HL-60/S4 (cell line): Measurements from ENCODE around the gene ROCK1.
"Not testable (repeated sequence)": the region's sequence is repeated elsewhere in the genome, so short reads cannot be mapped to it uniquely, and the experiment has no call there.

ENCODE experiments used
- in situ Hi-C: fragments of 300-500 bp; cut with MboI; formaldehyde crosslinking; loops from 2 replicates; pipeline ENCODE4 v1.14.3; 2022; ENCODE audit warnings: low sequenced_read_pairs

The ROCK1 gene

DNA sequence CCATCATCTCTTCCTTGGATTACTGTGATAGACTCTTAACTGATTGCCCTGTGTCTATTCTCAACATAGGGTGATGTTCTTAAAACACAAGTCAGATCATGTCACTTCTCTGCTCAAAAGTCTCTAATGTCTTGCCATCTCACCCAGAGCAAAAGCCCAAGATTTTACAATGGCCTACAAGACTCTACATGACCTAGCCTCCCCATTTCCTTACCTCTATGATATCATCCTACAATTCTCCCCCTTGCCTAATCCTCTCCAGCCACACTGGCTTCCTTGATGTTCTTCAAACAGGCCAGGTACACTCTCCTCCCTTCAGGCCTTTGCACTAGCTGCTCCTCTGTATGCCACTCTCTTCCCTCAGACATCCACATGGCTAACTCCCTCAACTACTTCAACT lies 55.1 kb downstream of the ROCK1 start:
- in situ Hi-C loops: loop anchor here (25.0 kb wide), 1 partner anchor 106 kb away; no protein-coding TSS in a partner anchor

DNA sequence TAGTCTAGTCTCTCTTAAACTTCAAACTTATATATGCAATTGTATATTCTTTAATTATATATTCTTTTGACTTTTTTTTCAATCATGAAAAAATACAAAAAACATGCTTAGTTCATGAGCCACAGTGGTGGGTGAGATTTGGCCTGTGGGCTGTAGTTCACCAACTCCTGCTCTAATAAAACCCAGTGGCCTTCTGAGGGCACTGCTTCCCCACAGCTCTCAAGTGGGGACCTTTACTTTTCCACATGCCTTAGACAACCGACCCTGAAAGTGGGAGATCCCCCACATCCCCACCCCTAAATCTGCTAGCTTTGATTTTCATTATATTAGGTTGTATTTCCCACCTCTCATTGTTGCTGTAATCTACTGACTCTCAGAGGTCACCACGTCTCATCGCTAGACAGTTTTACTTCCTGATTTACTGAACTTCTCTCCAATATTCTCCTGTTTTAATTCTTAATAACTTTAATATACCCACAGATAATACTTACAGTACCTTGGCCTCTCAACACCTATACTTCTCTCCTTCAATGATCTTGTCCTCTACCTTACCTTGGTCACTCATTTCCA lies 57.3 kb downstream of the ROCK1 start:
- in situ Hi-C loops: loop anchor here (25.0 kb wide), 1 partner anchor 108 kb away; no protein-coding TSS in a partner anchor

DNA sequence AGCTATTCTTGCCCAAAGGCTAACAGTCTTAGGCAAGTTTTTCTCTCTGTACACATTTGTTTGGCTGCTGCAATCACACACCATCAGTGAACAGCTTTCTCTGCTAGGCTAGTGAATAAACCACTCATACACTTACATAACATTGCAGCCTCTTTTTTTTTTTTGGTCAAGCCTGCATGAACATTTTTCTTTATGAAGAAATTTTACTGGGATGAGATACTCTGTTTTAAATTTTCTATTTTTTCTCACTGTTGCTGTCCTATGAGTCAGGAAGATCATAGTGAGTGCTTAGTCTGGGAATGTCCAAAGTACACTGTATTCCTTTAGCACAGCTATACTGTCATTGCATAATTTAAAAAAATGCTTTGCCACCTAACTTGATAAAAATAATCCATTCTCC lies 58.5 kb downstream of the ROCK1 start:
- in situ Hi-C loops: loop anchor here (25.0 kb wide), 1 partner anchor 109 kb away; no protein-coding TSS in a partner anchor

DNA sequence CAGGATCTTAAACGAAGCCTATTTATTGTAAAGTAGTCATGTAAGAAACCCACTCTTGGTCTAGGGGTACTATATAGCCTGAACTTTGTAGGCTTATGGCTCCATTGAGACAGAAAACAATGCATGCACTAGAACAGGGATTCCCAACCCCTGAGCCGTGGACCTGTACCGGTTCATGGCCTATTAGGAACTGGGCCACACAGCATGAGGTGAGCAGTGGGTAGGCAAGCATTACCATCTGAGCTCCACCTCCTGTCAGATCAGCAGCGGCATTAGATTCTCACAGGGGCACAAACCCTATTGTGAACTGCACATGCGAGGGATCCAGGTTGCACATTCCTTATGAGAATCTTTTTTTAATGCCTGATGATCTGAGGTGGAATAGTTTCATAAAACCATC lies 59.2 kb downstream of the ROCK1 start:
- in situ Hi-C loops: loop anchor here (25.0 kb wide), 1 partner anchor 110 kb away; no protein-coding TSS in a partner anchor

DNA sequence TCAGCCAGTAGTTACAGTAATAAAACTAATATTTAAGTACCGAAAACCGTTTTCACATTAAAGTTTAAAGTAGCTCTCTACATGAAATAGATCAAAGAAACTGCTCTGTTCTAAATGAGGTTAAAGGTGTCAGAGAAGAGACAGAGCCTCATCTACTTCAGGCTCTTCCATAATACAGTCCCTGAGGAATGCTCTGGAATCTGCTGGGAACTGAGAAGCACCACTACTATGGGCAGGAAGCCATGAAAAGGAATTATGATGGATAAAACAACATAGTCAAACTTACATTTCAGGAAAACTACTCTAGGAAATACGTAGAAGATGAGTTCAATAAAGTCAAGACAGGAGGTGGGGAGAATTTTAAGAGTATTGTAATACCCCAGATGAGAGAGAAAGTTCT lies 60.0 kb downstream of the ROCK1 start:
- in situ Hi-C loops: loop anchor here (25.0 kb wide), 1 partner anchor 111 kb away; no protein-coding TSS in a partner anchor

DNA sequence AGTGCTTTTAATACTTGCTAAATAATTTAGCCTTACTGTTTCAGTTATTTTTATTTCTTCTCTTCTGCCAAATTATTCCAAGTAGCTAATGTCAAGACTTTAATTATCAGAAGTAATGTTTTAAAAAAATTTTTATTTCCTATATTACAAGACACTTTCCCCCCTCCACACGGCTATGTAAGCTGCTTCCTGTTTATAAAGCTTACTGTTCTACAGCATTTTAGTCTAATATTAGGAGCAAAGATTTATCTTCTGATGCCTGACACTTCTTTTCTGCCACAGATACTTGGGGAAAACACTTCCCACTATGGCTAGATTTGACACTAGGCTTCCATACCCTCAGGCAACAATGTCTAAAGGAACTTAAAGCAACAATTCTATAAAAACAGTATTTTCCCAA lies 62.3 kb downstream of the ROCK1 start:
- in situ Hi-C loops: no loop called here

DNA sequence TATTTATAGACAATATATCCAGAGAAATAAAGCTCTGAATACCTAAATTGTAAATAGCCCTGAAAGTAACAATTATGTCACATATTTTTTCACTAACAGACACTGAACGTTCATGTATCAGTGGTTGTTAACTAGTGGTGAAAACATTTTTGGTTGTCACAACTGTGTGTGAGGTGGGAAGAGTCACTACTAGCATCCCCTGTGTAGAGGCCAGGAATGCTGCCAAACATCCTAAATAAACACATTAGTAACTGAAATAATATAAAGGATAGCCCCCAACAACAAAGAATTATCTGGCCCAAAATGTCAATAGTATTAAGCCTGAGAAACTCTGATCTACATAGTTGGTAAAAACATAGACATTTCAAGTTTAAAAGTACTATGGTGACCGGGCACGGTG lies 64.5 kb downstream of the ROCK1 start:
- in situ Hi-C loops: no loop called here

DNA sequence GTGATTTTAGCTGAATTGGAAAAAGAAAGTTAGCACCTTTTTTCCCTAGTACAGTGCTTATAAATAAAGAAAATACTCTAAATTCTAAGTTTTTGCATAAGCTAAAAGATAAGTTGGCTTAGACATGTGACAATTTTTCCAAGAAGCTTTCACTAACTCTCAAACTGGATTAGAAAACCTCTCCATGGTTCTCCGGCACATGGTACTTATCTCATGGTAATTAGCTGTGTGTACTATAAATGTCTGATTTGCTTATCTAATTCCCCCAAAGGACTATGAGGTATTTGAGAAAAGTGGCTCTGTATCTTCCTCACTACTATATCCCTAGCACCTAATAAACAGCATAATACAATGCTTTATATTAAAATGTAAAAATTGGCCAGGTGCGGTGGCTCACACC lies 71.1 kb downstream of the ROCK1 start:
- in situ Hi-C loops: no loop called here

DNA sequence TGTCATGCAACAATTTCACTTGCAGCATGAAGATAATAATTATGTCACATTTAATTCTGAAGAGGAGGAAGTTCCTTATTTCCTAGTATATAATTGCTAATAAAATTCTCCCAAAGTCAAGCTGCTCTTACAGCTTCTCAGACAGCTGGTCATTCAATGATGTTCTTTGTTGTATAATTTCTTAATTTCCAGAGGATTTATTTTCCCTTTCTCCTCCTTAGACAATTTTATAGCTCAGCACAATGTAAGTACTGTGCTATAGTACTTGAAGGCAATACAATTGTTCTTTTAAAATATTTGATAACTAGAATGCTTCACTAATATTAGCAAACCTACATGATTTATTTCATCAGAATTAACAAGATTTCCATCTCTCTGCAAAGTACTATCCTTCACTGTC lies 73.4 kb downstream of the ROCK1 start:
- in situ Hi-C loops: no loop called here

DNA sequence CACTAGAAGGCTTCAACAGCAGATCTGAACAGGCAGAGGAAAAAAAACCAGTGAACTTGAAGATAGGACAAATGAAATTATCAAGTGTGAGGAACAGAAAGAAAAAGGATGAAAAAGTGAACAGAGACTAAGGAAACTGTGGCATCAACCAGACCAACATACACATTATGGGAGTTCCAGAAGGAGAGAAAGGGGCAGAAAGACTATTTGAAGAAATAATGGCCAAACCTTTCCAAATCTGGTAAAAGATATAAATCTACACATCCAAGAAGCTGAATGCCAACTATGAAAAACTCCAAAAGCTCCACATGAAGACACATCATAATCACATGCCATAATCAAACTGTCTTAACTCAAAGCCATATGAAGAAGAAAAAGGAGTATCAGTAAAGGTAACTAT lies 79.8 kb downstream of the ROCK1 start:
- in situ Hi-C loops: no loop called here

DNA sequence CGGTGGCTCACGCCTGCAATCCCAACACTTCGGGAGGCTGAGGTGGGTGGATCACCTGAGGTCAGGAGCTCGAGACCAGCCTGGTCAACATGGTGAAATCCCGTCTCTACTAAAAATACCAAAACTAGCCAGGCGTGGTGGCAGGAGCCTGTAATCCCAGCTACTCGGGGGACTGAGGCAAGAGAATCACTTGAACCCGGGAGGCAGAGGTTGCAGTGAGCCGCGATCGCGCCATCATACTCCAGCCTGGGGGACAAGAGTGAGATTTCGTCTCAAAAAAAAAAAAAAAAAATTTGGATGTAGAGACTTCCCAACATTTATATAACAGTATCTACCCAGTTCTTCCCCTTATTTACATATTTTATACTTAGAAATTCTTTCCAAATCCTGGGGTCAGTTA lies 93.4 kb downstream of the ROCK1 start:
- in situ Hi-C loops: not testable (repeated sequence)

DNA sequence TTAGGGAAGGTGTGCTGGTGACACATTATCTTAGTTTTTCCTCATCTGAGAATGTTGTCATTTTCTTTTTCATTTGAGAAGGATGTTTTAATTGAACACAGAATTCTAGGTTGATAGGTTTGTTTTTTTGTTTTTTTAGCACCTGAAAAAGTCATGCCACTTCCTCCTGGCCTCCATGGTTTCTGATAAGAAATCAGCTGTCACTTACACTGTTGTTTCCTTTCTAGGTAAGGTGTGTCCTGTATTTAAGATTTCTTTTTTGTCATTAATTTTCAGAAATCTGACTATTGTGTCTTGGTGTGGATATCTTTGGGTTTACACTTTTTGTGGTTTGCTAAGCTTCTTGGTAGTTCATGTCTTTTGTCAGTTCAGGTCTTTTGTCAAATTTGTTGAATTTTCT lies 99.3 kb downstream of the ROCK1 start:
- in situ Hi-C loops: no loop called here

DNA sequence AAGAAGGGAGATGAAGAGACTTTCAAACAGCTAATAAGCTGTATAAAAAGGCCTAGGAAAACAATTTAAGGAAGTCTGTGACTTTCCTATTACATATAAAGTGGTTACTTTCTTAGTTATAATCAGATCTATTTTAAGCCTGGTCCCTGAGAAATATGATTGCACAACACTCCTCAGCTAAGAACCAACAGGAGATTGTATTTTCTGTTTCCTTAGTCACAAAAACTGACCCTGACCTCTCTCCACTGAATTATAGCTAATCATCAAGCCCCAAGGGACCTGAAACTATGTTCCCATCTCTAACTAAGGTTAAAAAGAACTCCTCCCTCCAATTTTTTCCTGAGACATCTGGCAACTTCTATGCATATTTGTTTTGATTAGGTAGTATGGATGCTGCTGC lies 106.9 kb downstream of the ROCK1 start:
- in situ Hi-C loops: no loop called here

DNA sequence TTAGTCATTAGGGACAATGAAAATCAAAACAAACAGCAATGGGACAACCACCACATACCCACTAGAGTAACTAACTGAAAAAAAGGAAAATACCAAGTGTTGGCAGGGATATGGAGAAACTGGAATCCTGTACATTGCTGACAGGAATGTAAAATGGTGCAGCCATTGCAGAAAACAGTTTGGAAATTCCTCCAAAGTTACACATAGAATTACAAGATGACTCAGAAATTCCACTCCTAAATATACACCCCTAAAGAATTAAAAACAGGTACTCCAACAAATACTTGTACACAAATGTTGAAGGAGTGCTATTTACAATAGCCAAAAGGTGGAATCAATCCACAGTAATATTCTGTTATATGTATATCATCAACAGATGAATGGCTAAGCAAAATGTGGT lies 110.9 kb downstream of the ROCK1 start:
- in situ Hi-C loops: no loop called here

DNA sequence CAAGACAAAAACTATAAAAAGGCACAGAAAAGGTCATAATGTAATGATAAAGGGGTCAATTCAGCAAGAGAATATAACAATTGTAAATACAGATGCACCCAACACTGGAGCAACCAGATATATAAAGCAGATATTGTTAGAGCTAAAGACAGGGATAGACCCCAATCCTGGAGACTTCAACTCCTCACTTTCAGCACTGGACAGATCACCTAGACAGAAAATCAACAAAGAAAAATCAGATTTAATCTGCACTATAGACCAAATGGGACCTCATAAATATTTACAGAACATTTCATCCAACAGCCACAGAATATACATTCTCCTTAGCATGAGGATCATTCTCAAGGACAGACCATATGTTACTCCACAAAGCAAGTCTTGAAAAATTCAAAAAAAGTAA lies 114.2 kb downstream of the ROCK1 start:
- in situ Hi-C loops: no loop called here

DNA sequence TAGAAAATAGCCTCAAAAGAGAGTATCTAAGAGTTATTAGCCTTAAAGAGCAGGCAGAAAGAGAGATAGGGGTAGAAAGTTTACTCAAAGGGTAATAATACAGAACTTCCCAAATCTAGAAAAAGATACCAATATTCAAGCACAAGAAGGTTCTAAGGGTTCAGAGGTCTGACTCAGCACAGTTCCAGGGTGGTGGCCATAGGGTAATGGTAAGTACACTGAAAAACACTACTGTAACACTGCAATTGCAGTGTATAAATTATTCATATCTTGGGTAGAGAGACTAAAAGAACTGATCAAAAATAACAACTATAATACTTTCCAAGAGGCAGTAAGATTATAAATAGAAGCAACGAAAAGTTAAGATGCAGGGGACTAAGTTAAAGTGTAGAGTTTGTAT lies 115.2 kb downstream of the ROCK1 start:
- in situ Hi-C loops: no loop called here

DNA sequence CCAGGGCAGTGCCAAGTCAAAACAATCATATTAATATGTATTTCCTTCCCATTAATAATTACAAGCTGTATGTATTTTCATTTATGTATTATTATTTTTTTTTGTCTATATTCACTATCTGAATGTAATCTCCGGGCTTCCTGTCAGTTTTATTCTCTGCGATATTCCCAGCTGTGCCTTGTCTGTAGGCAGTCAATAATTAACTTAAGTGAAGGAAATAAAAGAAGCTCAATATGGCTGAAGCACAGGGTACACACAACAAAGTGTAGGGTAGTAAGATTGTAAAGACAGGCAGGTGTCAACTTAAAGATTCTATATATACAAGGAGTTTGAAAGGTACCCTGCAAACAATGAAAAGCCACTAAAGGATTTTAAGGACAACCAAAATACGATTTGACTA lies 122.9 kb downstream of the ROCK1 start:
- in situ Hi-C loops: no loop called here

DNA sequence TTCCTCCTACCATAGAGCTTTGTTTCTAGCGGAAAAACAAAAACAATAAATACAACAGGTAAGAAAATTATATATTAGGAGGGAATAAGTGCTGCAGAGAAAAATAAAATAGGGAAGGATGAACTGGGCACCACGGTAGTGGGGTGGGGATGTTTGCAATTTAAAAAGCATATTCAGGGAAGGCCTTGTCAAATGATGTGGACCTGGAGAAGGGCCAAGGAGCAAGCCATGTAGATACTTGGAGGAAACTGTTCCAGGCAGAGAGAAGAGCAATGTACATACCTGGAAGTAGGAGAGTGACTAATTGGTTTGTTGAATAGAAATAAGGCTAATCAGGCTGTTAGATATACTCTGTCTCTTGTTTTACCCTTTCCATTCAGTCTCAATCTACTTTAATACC lies 136.5 kb downstream of the ROCK1 start:
- in situ Hi-C loops: loop anchor here (10.0 kb wide), 1 partner anchor 200 kb away; no protein-coding TSS in a partner anchor

DNA sequence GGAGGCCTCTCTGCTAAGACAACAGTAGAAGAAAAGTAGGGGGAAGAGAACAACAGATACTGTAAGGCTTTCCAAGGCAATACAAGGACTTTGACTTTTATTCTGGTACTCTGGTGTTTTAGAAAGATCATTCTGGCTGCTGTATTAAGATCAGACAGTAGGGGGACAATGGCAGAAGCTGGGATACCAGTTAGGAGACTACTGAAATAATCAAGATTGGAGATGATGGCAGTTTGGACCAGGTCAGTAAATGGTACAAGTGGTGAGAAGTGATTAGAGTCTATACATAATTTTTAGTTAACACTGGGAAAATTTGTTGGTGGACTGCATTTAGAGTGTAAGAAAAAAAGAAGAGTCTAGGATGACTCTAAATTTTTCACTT lies 139.7 kb downstream of the ROCK1 start:
- in situ Hi-C loops: loop anchor here (10.0 kb wide), 1 partner anchor 203 kb away; no protein-coding TSS in a partner anchor

DNA sequence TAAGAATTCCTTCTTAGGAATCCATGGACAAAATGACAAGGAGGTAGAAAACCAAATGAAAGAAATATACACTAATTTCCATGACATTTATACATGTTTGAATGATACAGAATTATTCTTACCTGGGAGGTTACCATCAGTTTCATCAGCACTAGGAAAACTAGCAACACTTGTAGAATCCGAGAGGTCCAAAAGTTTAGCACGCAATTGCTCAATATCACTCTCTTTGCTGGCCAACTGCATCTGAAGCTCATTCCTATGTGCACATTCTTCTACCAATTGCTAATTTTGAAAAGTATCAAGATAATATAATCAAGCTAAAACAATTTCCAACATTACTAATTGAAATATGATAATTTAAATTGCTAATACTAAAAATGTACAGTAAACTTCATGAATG lies 144.8 kb downstream of the ROCK1 start:
- in situ Hi-C loops: no loop called here

DNA sequence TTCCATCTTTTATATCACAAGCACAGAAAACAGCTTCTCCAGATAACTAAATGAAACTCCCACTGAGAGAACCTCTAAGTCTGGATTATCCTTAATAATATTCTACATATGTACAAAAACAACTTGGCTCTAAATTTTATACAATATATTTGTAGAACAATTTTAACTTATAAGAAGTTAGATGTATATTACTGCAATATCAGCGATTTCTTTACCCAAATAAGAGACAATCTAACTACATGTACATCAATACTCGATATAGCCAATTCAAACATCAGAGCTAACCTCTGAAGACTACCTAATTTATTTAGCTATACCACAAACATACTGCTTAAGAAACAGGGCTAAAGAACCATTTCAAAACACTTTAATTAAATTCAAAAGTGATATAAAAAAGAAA lies 148.6 kb downstream of the ROCK1 start:
- in situ Hi-C loops: no loop called here

DNA sequence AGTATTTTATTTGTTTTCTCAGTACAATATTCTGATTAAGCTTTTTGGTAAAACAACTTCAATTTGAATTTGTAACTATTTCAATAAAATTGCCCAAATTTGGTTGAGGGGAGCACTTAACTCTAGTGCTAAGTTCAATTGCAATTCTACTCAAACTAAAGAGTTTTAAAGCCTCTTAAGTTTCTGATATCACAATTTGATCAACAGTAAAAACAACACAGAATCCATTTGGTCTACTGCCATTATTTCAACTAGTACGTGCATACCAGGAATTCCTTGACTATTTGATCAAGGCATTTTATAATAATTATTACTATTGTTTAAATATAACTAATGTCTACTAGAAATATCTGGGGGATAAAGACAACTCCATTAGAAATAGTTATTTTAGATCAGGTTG lies 150.9 kb downstream of the ROCK1 start:
- in situ Hi-C loops: no loop called here

DNA sequence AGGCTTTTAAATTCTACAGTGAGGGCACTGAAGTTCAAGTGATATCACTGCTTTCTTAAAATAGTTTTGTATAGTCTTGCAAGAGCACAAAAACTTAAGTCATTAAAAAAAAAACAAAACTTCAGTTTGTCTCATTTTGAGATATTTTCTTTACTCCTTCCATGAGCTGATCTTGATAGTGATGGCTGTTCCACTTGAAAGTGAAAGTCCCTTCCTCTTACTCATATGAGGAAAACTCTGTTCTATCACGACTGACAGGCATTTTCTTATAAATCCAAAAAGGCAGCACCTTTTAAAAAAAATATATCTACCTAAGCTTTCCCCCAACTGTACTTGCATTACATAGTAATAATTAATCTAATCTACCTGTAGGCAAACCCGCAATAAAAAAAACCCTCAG lies 160.8 kb downstream of the ROCK1 start:
- in situ Hi-C loops: not testable (repeated sequence)
